Lung microvascular endothelial cell (primary cell): ENCODE results near the gene TTLL4. TPM values are rescaled to one million over a fixed set of nuclear protein-coding genes. Genes with fewer than 3 reads are reported as not detected.

Experiments
- DNase-seq, 2 donors: peaks; one replicate each; pipeline versions ENCODE4 v3.0.0 to v3.0.0-alpha.2; 2010; ENCODE audit warnings: low read depth in 2 of 2
- total RNA-seq: library from RNA; depleted of rRNA; stranded (reverse); fragments of >200 nt; gene quantifications from 2 replicates; pipeline ENCODE4 v1.2.1, GENCODE V29; 2014

TTLL4 gene
- total RNA-seq, 1 donor from 2014 or later = 5.8 TPM

- DNase-seq = peak; percentile 40
These were observed 71.3 kb downstream of the TTLL4 start, which contains the start of gene CYP27A1 for GRCh38 chr2:218781691-218782527. Gene CYP27A1, plus strand, starts transcription at chr2:218782147. Its CDS starts 36 bp downstream, at chr2:218782183.

DNA sequence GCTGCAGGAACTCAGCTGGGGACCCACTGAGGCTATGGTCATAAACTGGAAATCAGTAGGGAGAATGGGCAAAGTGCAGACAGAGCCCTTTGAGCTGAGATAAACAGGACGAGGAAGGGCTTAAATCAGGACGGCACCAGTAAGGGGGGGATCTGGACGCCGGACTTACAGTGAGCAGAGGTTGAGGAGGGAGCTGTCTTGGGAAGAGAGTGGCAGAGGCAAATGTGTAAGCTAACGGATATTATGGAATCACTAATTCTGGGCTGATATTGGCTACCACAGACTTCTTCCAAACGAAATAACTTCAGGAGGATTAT, 71.9 kb downstream of the TTLL4 start:
- DNase-seq = peak in 1 of 2 donors; percentile 8

GRCh38 chr2:218783688-218784087, 73.1 kb downstream of the TTLL4 start:
- no peak for DNase-seq

- no peak for DNase-seq
These were observed 74.5 kb downstream of the TTLL4 start for GRCh38 chr2:218785103-218785502.

GRCh38 chr2:218786133-218786532, 75.5 kb downstream of the TTLL4 start:
- DNase-seq = no peak

- DNase-seq = no peak
These were observed 78.1 kb downstream of the TTLL4 start for GRCh38 chr2:218788529-218789255.

- DNase-seq = no peak
These were observed 81.8 kb downstream of the TTLL4 start for GRCh38 chr2:218792433-218792832.

- DNase-seq = no peak
These were observed 86.1 kb downstream of the TTLL4 start for GRCh38 chr2:218796691-218797090.

GRCh38 chr2:218798767-218799504, 88.3 kb downstream of the TTLL4 start:
- no peak for DNase-seq

DNA sequence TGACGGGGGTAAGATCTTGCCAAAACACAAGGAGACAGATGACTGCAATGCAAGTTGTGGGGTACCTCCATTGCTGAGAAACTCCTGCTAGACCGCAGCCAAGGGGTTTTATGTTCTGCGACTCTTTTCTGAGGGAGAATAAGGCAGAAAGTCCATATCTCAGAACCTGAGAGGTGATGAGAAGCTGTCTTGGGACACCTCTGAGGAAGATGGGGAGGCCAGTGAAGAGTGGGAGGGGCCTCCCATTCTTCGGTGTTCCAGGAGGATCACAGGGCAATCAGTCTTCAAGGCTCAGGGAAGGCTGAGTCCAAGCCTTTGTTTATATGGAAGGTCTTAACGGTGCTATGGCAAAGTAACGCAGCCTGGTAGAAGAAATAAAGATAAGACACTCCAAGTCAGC, 89.4 kb downstream of the TTLL4 start:
- no peak for DNase-seq

DNA sequence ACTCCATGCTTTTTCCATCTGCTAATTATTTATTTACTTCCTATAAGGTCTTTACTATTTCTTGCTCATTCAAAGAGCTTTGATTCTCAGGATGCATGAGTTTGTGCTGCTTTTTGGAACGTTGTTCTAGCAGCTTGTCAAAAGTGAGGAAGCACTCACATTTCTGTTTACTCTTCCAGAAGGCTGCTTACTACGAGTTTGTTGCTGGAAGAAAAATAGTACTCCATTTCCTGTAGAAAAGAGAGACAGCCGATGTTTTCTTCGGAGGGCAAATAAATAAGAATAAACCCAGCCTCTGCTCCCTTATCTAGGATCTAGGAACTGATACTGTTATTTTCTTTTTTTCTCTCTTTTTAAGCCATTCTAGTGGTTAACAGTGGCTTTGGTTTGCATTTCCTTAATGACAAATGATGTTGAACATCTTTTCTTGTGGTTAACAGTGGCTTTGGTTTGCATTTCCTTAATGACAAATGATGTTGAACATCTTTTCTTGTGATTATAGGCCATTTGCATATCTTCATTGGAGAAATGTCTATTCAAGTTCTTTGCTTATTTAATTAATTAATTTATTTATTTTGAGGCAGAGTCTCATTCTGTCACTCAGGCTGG, 91.9 kb downstream of the TTLL4 start:
- DNase-seq = no peak

- no peak for DNase-seq
These were observed 94.2 kb downstream of the TTLL4 start for GRCh38 chr2:218804817-218805216.

Other genes starting within 250 kb of the TTLL4 start
- 4.8 and 8.9 TPM in 2 replicates for gene USP37, start 142.5 kb upstream of the TTLL4 start, total RNA-seq
- 35.7 and 38.3 TPM in 2 replicates for gene CNOT9, start 142.0 kb upstream of the TTLL4 start, total RNA-seq
- 0.40 and 1.7 TPM in 2 replicates for gene PLCD4, start 102.9 kb upstream of the TTLL4 start, total RNA-seq
- gene ZNF142, start 51.2 kb upstream of the TTLL4 start, total RNA-seq = 3.3 and 6.2 TPM in 2 replicates
- 19.2 and 24.4 TPM in 2 replicates for gene BCS1L, start 51.2 kb upstream of the TTLL4 start, total RNA-seq
- gene RNF25, start 38.8 kb upstream of the TTLL4 start, total RNA-seq = 28.5 and 36.7 TPM in 2 replicates
- gene STK36, start 38.7 kb upstream of the TTLL4 start, total RNA-seq = 3.7 and 6.9 TPM in 2 replicates
- 5.0 and 7.1 TPM in 2 replicates for gene CYP27A1, start 71.3 kb downstream of the TTLL4 start, total RNA-seq
- gene PRKAG3, start 121.0 kb downstream of the TTLL4 start, total RNA-seq = not detected in 2 replicates
- gene WNT6, start 149.0 kb downstream of the TTLL4 start, total RNA-seq = not detected in 2 replicates
- gene WNT10A, start 170.0 kb downstream of the TTLL4 start, total RNA-seq = not detected in 2 replicates
- gene CDK5R2, start 248.8 kb downstream of the TTLL4 start, total RNA-seq = not detected in 2 replicates